Mucosa of gallbladder (tissue), 1 donor: ENCODE results near the gene RBM33. TPM values are rescaled to one million over a fixed set of nuclear protein-coding genes. Genes with fewer than 3 reads are reported as not detected.

Experiments used
- DNase-seq: peaks from one replicate; pipeline ENCODE4 v3.0.0-alpha.2; 2020; ENCODE audit warnings: low spot score
- total RNA-seq: library from RNA; stranded (reverse); gene quantifications from one replicate; pipeline ENCODE4 v1.2.1, GENCODE V29; 2021
- donor health status: DM: no; HTN: no; CAD: no.

The RBM33 gene
- total RNA-seq, 1 donor from 2014 or later, result 59.1 TPM

DNA sequence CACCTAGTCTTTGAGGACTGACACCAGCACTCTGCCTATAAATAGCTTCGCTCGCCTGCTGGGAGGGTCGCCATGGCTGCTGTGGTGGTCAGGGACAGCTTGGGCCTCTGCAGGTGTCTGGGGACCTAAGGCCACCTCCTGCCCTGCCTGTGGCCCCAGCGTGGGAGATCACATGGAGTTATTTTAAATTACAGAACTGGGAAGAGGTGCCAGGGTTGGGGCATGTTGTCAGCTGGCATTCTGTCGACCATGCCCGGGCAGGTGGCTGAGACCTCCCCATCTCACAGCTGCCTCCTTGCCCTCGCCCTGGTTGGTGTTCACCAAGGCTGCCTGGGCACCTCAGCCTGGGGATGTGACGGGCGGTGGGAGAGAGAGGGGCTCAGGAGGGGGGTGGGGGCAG, 149.7 kb downstream of the RBM33 start:
- DNase-seq, result no peak

DNA sequence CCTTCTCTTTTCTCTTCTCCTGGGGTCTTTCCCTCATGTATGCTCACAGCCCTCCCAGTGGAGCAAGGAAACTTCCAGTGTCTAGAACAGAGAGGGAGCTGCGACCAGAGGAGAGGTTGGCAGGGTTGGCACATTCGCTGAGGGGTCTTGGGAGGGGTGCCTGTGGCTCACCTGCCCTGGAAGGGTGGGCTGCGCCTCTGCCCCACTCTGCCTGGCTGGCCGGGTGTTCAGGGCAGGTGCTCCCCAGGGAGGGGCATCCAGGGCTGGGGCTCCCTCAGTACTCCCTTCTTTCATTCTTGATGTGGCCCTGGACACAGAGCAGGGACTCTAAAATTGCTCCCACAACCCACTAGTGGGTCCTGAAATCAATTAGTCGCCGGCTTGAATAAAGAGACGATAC, 150.9 kb downstream of the RBM33 start:
- no peak for DNase-seq

GRCh38 chr7:155795951-155796350, 151.5 kb downstream of the RBM33 start:
- no peak for DNase-seq

- DNase-seq, result peak; percentile 58
These were observed 152.2 kb downstream of the RBM33 start for GRCh38 chr7:155796381-155797261.

DNA sequence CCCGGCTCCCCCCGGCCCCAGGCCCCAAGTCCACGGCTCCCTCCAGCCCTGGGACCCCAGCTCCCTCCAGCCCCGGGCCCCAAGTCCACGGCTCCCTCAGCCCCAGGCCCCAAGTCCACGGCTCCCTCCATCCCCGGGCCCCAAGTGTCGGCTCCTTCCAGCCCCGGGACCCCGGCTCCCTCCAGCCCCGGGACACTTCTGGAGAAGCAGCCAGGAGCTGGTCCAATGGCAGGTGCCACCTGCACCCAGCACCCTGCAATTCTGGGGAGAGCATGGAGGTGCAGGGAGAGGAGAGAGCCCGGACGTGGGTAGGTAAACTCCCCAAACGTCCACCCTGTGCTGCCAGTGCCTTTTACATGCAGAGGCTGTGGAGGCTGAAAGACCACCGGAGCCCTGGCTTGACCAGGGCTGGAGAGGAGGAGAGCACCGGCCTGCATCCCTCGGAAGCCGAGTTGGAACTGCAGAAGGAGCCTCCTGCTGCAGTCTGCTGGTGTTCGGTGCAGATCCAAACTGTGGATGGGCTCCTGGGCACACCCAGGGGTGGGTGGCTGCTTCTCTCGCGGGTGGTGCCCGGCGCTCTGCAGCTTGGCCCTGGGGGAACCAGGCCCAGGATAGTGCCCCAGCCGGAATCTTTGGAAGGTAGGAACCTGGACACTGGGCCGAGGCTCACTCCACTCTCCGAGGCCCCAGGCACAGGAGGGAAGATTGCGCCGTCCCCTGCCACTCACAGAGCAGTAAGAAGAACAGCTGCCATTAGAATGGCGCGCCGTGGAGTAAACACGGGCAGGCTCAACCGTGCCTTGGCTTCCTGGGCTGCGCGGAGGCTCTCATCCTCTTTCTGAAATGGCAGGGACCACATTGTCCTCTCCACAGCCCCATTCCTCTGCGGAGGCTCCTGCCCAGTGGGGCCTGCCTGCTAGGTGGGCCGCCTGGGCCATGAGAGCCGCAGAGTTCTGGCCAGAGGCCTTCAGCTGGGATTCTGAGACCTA, 153.1 kb downstream of the RBM33 start:
- no peak for DNase-seq

DNA sequence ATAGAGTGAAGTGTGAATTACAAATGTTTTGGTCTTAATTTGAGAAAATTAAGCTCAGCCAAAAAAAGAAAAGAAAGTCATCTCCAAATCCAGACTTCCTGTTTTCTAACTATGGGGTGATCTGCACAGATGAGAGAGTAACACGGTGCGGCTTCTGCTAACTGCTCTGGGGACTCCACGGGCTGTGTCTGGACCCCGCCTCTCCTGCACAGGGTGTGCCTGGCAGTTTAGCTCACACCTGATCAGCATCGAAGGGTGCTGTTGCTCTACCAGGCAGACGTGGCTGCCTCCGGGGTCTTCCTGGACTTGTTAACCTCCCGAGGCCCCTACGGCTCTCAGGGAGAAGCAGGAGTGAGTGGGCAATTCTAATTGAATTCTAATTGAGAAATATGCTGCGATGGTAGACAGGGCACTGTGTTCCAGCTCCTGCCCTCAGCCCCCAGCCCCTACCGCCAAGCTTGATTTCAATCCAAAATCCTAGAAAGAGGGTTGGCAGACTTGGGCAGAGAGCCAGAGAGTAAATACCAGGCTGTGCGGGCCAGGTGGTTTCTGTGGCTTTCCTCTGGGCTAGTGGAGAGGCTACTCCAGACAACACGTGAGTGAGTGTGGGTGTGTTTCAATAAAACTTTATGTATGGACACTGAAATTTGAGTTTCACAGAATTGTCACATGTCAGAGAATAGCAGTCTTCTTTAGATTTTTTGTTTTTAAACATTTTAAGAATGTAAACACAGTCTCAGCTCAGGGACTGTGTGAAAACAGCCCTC, 154.4 kb downstream of the RBM33 start:
- no peak for DNase-seq

GRCh38 chr7:155799514-155799913, 155.1 kb downstream of the RBM33 start:
- no peak for DNase-seq

- DNase-seq, result no peak
These were observed 155.8 kb downstream of the RBM33 start for GRCh38 chr7:155800301-155800700.

- DNase-seq, result no peak
These were observed 156.3 kb downstream of the RBM33 start for GRCh38 chr7:155800741-155801267.

DNA sequence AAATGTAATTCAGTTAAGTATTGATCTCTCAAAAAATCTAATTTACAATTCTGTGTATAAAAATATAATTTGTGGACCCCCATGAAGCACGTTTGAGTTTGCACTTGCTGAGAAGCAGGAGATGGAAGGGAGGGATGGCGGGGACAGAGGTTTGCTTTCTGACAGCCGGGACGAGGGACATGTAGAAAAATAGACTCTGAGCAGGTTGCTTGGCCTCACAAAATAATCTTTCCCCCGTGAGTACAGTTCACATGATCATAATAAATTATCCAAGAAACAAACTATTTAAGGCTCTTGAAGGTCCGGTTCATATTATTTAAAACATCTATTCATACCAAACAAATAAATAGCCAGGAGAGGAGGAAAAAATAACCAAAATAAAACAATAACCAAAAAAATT, 157.8 kb downstream of the RBM33 start:
- DNase-seq, result no peak

DNA sequence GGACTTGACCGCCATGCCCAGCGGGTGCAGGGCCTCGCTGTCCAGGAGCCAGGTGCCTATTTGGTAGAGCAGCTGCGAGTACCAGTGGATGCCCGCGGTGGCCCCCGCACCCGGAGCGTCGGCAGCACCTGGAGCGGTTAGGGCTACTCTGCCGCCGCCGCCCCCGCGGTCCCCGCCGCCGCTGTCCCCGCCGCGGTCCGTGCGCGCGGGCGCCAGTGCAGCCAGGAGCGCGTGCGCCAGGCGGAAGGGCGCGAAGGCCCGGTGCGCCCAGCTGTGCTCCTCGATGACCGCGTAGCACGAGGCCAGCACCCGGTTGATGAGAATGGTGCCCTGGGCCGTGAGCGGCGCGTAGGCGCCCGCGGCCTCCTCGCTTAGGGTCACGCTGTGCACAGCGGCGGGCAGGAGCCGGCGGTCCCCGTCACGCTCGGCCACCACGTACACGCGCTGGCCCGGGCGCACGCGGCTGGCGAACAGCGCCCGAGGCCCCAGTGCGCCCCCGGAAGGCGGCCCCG, 158.5 kb downstream of the RBM33 start:
- DNase-seq, result no peak

DNA sequence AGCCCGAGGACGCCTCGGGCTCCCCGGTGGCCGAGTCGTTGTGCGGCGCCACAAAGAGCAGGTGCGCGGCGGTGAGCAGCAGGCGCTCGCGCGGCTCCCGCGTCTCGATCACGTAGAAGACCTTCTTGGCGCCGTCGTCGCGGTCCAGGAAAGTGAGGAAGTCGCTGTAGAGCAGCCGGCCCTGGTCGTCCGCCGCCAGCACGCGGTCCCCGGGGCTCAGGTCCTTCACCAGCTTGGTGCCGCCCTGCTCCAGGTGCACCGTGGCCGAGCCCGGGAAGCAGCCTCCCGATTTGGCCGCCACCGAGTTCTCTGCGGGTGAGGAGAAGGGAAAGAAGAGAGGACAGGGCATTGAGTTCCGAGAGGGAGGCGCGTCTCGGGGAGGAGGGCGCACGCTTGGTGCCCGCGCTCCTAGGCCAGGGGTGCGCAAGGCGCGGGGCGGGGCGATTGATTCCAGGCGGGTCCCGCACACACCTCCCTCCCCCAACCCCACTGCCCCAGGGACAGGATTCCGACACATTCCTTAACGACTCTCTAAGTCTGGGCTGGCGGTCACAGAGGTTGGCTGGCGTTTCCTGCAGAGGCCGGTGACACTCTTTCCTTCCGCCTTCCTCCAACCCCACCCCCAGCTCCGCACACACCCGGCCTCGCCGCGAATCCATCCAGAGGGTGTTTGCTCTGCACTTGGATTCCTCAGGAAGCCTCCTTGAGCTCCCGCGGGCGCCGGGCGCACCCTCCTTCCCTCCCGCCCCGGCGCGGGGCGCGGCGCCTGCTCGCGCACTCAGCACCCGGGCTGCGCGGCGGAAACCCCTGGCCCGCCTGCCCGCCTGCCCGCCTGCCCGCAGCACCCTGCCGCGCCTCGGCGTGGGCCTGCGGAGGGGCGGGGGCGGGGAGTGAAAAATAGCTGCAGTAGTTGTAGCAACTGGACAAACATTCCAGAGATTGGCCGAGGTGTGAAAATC, 159.2 kb downstream of the RBM33 start:
- DNase-seq, result peak; percentile 80

DNA sequence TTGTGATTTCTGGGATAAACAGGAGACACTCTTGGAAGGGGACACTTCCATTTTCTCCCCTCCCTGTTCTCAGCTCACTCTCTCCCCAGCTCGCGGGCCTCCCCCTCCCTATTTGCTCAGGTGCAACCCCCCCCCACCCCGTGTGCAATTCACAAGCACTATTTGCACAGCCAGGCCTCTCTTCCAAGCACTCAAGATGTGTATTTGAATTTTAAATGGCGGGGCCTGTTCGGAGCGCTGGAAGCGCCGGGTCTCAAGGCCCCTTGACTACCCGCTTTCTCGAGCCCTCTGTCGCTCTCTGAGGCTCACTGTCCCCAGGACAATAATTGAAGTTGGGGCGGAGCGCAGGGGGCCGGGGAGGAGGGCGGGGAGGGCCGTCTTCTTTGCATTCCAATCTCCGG, 160.0 kb downstream of the RBM33 start:
- DNase-seq, result no peak

DNA sequence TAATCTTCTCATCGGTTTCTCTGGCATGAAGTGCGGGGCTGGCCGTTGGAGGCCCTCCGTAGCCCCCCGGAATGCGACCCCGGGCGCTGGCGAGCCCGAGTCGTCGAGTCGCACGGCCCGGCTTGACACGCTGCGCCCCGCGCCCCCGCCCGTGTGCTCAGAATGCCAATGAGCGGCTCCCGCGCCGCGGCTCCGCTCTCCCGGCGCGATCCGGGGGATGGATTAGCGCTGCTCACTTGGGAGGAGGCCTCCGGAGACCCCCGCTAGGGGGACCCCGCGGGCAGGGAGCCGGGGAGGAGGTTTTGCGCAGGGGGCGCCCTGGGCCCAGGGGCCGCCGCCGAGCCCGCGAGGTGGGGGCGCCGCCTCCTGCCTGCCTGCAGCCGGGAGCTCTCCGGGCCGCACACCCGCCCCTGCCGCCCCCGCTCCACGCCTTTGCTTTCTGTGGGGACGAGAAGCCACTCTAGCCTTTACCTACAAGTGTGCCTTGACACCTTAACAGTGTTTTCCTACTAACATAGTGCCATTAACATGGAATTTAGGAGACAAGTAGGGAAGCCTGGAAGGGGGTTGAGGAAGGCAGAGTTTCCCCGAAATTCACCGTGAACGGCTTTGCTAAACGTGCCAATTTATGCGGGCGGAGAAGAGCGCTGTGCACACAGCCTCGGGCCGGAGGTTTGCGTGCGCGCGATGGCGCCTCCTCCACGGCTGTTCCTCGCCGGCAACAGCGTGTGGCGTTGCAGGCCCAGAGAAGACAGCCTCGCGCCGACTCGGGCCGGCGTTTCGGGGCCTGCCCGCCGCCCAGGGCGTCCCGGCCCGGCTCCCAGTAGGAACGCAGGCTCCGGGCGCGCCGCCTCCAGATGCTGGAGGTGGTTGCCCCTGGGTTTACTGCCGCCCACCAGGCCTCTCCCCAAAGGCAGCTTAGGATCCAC, 160.7 kb downstream of the RBM33 start:
- no peak for DNase-seq

DNA sequence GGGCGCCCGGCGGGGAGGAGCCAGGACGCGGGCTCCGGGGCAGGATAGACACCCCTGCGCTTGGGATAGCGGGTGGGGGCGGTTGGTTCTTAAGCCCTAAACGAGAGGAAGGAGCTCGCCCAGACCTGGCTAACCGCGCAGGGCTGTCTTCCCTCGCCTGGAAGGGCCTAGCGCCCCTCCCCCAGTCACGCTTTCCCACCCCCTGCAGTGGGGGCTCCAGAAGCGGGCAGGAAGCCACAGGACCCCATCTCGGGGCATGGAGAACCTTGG, 161.3 kb downstream of the RBM33 start:
- DNase-seq, result no peak

GRCh38 chr7:155806096-155806871, 161.8 kb downstream of the RBM33 start:
- no peak for DNase-seq

DNA sequence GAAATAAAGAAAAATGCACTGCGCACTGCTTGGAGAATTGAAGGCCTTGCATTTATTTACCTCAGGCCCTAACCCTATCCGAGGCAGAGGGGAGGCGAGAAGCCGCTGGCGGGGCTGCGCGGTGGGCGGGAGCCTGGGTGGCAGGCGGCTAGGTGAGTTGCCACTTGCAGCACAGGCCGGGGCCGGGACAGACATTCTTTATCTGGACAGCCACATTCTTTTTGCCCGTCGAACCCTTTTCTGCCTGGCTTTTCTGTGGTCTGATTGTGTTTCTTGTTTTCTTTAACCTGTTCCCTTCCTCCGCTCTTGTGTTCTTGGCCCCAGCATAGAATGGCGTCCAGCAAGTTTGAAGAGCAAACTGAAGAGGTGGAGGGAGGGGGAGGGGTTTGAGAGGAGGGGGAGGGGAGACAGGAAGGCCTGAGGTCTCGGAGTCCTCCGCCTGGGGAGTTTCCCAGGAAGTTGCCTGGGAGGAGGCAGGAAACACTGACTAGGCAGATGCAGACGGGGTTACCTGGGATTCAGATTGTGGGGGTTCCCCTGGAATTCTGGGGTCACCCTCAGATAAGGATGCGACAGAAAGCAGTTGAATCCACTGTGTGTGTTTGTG, 162.7 kb downstream of the RBM33 start:
- DNase-seq, result no peak
